Stromal cell of bone marrow (primary cell): ENCODE measurements around the gene SAMD11.

ENCODE experiments used
- DNase-seq: peaks from one replicate; pipeline ENCODE4 v3.0.0-alpha.2; 2012; ENCODE audit warnings: low read depth

The SAMD11 gene

DNA sequence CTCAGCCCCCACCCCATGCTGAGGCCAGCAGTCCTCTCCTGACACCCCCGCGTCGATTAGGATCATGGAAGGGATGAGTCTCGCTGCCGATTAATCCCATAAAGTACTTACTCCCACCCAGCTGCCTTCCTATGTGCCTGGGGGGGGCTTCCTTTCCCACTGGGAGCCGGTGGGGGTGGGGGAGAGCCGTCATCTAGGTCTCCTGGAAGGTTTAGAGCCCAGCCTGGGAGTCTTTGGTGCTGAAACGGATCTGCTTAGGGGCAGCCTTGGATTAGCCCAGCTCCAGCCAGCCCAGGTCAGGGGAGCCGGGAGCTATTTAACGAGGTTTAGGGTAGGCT lies 9.8 kb downstream of the SAMD11 start:
- no peak for DNase-seq

DNA sequence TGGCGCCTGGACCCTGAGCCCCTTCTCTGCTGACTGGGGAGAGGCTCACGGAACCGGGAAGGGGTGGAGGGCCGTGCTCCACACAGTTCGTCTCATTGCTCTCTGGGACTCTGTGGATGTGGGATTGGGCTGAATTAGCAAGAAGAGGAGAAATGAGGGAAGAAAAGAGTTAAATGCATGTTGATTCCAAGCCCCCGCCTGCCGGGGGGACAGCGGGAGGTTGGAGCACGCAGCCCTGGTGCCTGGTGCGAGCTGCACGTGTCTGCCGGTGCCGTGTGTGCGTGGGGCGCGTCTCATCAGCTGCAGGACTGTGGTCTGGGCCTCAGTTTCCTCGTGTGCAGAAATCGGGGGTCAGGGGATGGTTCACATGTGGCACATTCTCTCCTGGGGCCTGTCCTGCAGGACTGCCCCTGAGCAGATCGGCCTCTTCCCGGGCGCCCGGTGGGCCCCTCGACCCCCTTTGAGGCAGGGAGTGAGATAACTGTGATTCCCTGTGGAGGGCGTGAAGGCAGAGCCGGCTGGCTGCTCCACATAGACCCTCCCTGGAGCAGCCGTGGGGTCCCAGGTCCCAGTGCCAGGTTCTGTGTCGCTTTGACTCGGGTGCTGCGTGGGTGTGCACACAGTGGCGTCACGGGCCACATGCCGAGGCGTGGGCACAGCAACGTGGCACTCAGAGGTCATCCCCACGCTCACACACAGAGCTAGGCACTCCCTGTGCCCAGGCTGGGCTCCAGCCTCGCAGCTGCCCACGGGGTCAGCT lies 11.4 kb downstream of the SAMD11 start:
- no peak for DNase-seq

DNA sequence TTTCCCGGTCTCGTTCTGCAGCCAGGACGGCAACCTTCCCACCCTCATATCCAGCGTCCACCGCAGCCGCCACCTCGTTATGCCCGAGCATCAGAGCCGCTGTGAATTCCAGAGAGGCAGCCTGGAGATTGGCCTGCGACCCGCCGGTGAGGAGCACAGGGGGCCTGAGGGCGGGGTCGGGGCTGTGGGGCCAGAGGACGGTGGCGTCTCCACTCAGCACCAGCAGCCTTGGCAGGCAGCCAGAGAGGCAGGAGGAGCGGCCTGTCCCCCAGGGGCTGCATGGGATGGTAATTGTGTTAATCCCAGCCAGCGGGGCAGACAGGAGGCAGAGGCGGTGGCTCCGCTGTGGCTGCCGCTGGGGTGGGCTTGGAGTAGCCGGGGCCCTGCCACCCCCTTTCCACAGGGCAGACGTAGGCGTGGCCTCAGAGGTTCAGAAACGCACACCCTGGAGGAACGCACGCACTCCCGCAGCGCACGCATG lies 12.1 kb downstream of the SAMD11 start:
- DNase-seq = no peak

DNA sequence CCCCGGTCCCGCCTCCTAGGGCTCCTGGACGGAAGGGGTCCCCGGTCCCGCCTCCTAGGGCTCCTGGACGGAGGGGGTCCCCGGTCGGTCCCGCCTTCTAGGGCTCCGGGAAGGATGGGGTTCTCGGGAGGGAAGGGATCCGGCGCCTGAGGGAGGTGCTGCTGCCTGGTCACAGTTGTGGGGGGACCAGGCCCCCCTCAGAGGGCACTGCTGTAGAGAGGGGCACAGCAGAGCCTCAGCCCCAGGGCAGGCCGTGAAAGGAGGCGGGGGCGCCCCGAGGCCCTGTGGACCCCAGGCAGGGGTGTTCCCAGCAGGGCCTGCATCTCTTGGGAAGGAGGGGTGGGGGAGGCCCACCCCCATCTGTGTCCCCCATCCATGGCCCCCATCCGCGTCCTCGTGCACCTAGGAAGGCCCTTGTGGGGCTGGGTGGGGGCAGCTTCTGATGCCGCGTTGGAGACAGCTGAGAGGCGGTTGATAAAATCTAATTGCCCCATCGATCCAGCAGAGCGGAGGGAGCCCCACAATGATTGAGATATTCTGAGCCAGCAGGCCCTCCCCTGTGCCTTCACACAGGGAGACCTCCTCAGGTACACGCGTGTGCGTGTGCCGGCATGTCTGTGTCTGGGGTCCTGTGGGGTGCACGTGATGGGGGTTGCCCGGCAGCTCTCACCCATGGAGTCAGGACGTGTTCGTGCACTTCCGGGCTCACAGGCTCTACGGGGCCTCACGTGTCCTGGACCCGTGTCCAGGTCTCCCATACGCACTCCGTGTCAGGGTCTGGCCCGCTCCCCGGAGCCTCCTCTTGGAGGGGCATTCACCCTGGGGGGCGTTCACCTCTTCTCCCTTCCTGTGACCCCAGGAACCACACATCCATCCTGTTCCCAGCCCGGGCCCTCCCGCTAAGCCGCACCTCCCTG lies 12.9 kb downstream of the SAMD11 start:
- no peak for DNase-seq

DNA sequence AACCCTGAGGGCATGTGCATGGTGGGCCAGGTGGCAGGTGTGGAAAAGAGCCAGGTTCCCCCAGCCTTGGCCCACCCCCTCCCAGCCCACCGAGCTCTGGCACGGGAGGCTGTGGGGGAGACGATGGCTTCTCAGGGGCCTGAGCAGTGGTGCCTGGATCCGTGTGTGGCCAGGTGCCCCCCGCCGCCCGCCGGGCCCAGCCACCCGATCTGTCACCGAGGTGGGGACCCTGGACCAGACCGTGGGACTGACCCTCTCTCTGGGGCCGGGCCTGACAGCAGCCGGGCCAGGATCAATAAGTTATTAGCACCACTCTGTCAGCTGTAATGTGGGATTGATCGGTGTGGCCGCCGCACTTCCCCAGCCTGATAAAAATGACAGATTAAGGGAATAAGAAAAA lies 13.8 kb downstream of the SAMD11 start:
- no peak for DNase-seq

DNA sequence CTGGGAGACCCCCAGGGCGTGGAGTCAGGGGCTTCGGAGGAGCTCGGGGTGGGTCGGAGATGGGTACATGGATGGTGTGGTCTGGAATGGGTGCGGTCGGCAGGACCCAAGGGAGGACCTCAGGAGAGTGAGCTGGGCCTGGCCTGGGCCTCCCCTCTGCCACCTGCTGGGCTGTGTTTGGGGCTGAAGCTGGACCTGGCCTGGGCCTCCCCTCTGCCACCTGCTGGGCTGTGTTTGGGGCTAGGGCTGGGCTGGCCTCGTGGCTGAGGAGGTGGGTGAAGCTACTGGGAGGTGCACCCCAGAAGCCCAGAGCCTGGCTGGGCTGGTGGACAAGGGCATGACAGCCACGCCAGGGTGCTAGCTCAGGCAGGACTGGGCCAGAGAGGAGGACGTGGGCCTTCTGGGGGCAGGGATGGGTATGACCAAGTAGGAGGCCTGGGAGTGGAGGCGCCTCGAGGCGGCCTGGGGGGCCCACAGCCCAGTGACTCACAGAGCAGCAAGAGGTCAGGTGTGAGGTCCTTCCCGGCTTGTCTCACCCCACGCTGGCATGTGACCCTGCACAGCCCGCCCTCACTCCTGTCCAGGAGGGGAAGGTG lies 14.5 kb downstream of the SAMD11 start:
- DNase-seq = no peak

DNA sequence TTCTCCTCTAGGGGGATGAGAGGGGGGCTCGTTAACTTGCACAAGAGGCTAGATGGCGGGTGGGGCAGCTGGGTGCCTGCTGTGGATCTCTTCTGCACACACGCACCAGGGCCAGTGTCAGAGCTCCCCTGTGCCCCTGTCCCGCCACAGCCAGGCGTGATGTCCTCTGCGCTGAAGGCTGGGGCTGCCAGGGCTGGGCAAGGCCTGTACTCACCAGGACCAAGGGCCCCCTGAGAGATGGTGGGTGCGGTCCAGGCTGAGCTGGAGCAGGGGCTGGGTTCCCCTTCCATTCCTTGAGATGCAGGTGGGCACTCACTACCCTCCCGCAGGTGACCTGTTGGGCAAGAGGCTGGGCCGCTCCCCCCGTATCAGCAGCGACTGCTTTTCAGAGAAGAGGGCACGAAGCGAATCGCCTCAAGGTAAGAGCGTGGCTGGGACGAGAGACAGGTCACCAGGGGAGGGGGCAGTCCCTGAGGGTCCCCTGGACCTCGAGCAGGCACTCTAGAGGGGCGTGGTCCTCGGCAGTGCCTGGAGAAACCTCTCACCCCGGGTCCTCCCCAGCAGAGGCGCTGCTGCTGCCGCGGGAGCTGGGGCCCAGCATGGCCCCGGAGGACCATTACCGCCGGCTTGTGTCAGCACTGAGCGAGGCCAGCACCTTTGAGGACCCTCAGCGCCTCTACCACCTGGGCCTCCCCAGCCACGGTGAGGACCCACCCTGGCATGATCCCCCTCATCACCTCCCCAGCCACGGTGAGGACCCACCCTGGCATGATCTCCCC lies 15.2 kb downstream of the SAMD11 start:
- DNase-seq = no peak

DNA sequence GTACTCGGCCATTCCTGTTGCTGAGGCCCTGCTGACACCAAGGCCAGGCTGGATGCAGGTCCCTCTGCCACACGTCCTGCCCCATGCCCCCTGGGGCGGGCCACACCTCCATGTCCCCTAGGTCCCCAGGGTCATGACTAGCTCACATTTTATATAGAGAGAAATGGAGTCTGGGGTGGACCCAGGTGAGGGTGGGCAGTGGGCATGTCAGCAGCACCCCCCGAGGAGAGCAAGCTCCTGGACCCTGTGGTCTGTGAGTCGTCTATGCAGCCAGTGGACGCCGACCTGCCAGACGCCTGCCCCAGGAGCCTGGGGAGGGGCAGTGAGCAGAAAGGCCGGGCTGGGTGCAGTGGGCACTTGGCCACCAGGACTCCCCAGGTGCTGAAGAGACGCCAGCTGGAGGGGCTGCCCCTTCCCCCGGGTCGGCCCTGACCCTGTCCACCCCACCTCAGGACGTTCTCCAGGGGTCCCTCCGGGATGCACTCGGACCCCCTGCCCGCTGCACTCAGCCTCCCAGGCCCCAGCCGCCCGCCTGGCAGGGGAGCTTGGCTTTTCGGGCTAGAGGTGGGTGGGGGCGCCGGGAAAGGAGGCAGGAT lies 15.9 kb downstream of the SAMD11 start:
- no peak for DNase-seq

DNA sequence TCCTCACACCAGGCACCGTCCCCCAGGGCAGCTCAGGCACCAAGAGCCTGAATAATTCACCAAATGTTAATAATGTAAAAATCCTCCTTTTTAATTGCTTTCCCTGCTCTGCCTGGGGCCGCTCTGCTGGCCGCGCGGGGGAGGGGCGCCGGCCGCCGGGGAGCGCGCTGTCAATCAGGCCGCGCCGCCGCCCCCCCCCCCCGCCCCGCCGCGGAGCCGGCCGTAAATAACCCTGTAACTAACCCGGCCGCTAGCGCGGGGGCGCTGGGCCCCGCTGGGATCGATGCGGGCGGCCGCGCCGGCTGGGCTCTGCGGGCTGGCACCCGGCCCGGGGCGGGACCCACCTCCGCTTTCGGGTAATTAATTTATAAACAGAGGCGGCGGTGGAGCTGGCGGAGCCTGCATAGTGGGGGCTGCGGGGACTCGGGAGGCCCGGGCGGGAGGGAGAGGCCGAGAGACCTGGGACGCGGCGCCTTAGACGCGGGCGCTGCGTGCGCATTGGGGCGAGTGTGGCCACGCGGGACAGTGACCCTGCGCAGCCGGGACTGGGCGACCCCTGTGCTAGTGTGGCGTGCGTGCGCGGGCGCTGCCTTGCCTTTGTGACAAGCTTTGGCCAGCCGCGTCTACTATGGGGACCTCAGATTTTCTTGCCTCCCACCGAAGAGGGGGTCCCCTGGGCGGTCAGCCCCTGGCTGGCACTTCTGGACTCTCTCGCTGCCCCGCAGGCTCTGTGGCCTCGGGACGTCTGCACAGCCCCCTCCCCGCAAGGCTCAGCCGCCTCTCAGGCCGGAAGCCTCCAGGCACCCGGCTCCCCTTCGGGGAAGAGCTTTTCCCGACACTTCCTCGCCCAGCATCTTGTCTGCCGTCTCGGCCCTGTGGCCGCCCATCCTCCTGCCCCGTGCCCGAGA lies 16.6 kb downstream of the SAMD11 start:
- DNase-seq = no peak

DNA sequence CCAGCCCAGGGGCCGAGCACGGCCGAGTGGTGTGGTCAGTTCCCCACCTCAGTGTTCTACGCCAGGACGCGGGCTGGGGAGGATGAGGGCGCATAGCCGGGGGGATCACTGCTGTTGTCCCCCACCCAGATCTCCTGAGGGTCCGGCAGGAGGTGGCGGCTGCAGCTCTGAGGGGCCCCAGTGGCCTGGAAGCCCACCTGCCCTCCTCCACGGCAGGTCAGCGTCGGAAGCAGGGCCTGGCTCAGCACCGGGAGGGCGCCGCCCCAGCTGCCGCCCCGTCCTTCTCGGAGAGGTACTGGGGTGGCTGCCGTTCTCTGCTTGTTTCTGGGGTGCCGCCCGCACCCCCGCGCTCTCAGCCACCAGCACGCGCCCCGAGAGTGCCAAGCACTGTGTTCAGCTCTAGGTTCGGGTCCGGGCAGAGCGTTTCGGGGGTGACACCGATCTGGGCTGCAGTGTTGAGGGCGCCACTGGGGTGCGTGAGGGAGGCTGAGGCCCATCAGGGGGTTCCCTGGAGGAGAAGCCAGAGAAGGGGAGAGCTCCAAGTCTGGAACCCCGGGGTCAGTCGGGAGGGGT lies 17.4 kb downstream of the SAMD11 start:
- DNase-seq = no peak

DNA sequence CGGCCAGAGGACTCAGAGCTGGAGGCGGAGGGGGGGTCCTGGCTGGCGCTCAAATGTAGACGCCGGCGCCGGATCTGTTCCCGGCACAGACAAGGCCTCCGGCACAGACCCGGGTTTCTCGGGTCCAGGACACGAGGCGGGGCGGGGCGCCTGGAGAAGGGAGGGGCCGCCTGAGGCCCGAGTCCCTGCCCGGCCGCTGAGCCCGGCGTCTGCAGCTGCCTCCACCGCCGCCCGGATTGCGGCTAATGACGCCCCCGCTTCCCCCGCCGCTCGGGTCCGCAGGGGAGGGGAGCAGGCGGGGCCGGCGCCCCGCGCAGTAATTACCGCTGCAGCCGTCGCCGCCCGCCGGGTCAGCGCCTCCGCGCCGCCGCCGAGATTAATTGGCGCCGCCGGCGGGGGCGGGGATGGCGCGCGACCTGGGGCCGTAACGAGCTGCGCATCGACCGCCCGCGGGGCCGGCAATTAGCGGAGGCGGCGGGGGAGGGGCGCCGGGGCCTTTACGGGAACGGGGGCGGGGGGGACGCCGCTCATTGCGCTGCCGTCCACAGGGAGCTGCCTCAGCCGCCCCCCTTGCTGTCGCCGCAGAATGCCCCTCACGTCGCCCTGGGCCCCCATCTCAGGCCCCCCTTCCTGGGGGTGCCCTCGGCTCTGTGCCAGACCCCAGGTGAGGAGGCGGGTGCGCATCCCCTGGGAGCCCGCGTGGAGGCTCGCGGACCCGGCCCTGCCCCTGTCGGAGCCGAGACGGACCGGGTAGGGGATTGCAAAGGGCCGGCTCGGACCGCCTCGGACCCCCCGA lies 18.1 kb downstream of the SAMD11 start:
- no peak for DNase-seq

DNA sequence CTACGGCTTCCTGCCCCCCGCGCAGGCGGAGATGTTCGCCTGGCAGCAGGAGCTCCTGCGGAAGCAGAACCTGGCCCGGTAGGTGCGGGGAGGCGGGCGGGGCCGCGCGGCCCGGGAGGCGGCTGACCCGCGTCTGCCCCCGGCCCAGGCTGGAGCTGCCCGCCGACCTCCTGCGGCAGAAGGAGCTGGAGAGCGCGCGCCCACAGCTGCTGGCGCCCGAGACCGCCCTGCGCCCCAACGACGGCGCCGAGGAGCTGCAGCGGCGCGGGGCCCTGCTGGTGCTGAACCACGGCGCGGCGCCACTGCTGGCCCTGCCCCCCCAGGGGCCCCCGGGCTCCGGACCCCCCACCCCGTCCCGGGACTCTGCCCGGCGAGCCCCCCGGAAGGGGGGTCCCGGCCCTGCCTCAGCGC lies 18.7 kb downstream of the SAMD11 start:
- no peak for DNase-seq

DNA sequence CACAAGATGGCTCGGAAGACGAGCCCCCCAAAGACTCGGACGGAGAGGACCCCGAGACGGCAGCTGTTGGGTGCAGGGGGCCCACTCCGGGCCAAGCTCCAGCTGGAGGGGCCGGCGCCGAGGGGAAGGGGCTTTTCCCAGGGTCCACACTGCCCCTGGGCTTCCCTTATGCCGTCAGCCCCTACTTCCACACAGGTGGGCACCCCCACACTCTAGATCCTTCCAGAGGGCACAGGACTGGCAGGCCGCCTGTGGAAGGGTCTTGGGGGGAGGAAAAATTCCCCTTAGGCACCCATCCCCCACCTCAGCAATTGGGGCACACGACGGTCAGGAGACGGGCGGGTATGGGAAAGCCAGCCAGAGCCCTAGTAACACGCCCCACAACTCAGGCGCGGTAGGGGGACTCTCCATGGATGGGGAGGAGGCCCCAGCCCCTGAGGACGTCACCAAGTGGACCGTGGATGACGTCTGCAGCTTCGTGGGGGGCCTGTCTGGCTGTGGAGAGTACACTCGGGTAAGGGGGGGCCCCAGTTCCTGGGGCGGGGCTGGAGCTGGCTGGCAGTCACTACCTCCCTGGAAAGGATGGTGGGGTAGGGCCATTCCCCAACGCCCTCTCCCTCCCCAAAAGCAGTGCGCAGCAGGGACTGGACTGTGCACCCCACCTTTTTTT lies 19.3 kb downstream of the SAMD11 start:
- no peak for DNase-seq

DNA sequence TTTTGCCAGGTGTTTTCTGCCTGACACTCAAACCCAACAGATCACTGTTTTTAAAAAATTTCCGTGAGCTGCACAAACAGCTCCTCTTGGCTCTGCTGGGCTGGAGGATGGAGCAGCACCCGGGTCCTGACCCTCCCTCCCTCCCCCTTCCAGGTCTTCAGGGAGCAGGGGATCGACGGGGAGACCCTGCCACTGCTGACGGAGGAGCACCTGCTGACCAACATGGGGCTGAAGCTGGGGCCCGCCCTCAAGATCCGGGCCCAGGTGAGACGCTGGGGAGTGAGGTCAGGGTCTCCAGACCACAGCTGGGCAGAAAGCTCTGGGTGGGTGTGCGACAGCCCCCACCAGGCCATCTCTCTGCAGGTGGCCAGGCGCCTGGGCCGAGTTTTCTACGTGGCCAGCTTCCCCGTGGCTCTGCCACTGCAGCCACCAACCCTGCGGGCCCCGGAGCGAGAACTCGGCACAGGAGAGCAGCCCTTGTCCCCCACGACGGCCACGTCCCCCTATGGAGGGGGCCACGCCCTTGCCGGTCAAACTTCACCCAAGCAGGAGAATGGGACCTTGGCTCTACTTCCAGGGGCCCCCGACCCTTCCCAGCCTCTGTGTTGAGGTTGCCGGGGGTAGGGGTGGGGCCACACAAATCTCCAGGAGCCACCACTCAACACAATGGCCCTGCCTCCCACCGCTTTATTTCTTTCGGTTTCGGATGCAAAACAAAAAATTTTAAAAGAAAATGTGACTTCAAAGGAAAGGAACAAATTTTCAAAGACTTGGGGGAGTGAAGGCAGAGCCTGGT lies 20.0 kb downstream of the SAMD11 start:
- DNase-seq = no peak

DNA sequence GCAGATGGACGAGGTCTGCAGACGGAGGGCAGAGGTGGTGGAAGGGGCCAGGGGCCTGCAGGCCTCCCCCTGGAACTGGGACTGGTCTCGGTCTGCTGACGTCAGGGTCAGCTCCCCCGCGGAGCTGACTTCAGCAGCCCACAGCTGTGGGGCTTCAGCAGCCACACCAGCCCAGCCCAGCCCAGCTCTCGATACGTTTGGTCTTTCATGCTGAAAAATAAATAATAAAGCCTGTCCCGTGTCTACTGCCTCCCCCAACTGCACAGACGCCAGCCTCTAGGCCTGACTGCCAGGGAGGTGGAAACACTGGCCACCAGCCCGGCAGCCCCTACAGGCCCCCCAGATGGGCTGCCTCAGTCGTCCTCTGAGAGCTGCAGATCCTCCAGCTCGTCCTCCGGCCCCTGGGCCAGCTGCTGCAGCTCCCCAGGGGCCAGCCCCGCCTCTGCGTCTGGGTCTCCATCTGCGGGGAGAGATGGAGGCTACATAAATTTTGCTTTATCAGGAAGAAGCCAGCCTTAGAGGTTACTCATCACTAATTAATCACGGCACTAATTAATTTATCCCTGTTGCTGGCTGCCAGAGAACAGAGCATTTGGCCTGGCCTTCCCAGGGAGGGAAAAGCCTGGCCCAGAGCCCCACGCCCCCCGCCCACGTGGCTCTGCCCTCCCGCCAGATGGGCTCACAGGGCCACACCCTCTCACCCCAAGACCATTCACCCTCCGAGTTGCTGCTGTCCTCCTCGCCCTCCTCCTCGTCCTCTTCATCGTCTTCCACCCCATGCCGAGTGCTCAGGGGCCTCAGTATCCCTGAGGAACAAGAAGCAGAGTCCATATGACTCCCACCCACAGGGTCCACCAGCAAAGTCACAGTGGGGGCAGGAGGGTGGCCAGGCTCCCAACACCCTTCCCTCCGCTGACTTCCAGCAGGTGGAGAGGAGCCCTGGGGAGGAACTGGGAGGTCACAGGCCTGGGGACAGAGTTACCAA lies 20.9 kb downstream of the SAMD11 start:
- no peak for DNase-seq

DNA sequence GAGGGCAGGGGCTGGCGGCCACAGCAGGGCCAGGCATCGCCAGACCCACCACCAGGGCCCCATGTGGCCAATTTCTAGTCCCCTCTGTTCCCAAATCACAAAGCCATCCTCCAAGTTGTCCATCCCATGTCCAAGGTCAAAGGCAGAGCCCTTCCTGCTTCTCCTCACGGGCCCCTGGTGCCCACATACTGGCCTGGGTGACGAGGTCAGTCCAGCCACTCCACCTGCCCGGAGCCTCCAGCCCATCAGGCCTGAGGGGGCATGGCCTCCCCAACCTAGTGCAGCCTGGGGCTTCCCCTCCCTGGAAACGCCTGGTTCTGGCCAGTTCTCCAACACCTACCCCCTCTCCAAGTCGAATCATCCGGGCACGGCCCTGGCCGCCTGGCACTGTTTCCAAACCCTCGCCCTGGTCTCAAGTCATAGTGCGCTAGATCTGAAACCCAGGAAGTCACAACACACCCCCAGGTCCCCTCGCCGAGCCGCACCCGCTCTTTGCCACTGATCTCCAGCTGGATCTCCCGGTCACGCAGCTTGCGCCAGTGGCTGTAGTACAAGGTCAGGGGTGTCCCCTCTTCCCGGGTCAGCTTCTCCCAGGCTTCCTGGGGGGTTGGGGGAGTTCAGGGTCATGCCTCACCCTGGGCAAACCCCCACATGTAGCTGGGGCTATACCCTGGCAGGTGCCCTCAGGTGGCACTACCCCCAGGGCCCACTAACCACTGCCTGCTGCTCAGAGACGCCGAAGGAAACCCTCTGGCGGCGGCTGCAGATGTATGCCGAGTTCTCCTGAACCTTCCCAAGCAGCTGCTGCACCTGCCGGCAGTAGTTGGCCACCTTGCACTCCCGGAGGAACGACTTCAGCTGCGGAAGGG lies 22.2 kb downstream of the SAMD11 start:
- DNase-seq = no peak
